Measurements from ENCODE around the gene ICE2. TPM values are rescaled to one million over a fixed set of nuclear protein-coding genes. Genes with fewer than 3 reads are reported as not detected.
A peak's percentile ranks its signal among the peaks of the same experiment; 100 is the strongest.

The ICE2 gene
- total RNA-seq, 1 donor from 2014 or later = 26.5 TPM

DNA sequence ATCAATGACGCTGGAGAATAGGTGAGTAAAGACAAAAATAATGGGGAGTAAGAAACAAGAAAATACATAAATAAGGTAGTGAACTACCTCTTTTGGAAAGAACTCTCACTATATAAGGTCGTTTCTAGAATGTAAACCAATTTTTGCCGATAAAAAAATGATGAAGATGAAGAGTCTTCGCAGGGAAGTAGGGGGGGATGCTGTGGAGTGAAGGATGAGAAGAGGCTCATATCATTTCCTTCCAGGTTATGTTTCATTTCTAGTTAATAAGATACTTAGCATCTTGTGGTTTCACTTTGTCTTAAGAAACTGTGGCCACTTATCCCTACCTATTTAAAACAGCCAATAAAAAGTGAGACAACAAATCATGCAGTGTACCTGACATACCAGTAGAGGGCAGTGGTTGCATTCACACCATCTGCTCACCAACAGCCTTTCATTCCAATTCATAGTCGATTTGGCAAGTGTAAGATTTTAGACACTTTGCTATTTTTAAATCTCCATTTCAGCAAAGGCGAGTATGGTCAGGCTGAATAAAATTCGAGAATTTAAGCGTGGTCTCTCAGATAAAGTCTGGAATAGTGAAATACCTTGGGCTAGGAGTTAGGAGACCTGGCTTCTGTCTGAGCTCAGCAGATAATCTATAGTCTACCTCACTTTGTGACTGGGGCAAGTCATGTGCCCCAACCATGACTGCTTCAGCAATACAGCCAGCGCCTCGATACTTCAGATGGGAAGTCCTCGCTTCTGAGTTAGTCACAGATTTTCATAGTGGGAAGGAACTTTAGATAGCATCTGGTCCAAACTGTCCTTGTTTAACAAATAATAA, 28.9 kb upstream of the ICE2 start:
- Histone ChIP-seq H3K4me2 (ENCODE audit: low read length) (peak overlapping the region; percentile 12), H3K9me3 (ENCODE audit: insufficient read depth, low read depth, low read length) (no peaks in the 10 kb centered on the region), H3K27me3 (ENCODE audit: insufficient read depth, low read length) (no peaks in the 10 kb centered on the region), H3K27ac (ENCODE audit: low read depth, low read length) (no peak overlapping the region), H3K4me3 (ENCODE audit: insufficient read depth, low read depth, low read length) (no peak overlapping the region), H3K4me1 (ENCODE audit: insufficient read depth, low read length) (no peaks in the 10 kb centered on the region), H2AFZ (ENCODE audit: low read depth, low read length) (no peak overlapping the region), H3K9ac (ENCODE audit: low read length) (no peak overlapping the region), H3K36me3 (ENCODE audit: insufficient read depth, low read length) (no peaks in the 10 kb centered on the region), H3K79me2 (ENCODE audit: insufficient read depth, low read length) (no peaks in the 10 kb centered on the region), H4K20me1 (ENCODE audit: insufficient read depth, low read length) (no peaks in the 10 kb centered on the region)
- peaks cover 13% of the 10 kb centered on the region for H3K36me3 Mint-ChIP-seq (ENCODE audit: low read depth, unreplicated experiment)
- peaks cover 7% of the 10 kb centered on the region for H3K4me1 Mint-ChIP-seq (ENCODE audit: low read depth, unreplicated experiment)
- no peaks in the 10 kb centered on the region for H3K9me3 Mint-ChIP-seq (ENCODE audit: unreplicated experiment)
- DNase-seq (ENCODE audit: low read depth) (peak; percentile 45), FAIRE-seq (peak; percentile 98)
- H3K4me3 Mint-ChIP-seq (ENCODE audit: unreplicated experiment) = no peak overlapping the region
- peak overlapping the region; percentile 44 for H3K27ac Mint-ChIP-seq (ENCODE audit: unreplicated experiment)
- H3K27me3 Mint-ChIP-seq (ENCODE audit: low read depth, unreplicated experiment) = no peaks in the 10 kb centered on the region
- TF ChIP-seq, protein P1, sequence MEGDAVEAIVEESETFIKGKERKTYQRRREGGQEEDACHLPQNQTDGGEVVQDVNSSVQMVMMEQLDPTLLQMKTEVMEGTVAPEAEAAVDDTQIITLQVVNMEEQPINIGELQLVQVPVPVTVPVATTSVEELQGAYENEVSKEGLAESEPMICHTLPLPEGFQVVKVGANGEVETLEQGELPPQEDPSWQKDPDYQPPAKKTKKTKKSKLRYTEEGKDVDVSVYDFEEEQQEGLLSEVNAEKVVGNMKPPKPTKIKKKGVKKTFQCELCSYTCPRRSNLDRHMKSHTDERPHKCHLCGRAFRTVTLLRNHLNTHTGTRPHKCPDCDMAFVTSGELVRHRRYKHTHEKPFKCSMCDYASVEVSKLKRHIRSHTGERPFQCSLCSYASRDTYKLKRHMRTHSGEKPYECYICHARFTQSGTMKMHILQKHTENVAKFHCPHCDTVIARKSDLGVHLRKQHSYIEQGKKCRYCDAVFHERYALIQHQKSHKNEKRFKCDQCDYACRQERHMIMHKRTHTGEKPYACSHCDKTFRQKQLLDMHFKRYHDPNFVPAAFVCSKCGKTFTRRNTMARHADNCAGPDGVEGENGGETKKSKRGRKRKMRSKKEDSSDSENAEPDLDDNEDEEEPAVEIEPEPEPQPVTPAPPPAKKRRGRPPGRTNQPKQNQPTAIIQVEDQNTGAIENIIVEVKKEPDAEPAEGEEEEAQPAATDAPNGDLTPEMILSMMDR (IDR thresholded peaks at IDR 0.05; ENCODE audit: insufficient read depth, low read depth, low read length) = peak; percentile 99
- no peak for TF ChIP-seq EZH2 (IDR thresholded peaks at IDR 0.05; ENCODE audit: insufficient read depth, low read length)

DNA sequence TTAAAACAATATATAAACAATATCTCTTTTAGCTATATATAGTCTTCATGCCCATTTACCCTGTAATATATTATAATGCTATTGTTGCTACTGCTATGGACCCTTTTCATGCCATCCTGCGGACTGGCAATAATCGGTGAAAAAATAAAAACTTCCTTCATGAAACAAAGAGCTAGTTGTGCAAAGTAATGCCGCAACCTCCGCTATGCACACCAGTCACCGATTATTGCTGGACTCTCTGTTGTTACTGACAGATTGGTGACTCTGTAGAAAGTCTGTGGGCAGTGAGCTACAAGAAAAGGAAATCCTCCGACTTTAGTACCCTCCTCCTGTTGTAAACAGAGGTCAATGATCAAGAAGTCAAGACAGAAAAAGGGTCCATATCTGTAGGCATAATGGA, 17.9 kb upstream of the ICE2 start:
- no peaks in the 10 kb centered on the region for H3K27me3 ChIP-seq (ENCODE audit: insufficient read depth, low read length)
- no peak for DNase-seq (ENCODE audit: low read depth)
- no peaks in the 10 kb centered on the region for H4K20me1 ChIP-seq (ENCODE audit: insufficient read depth, low read length)
- H3K4me1 Mint-ChIP-seq (ENCODE audit: low read depth, unreplicated experiment) = no peaks in the 10 kb centered on the region
- no peak for TF ChIP-seq EZH2 (IDR thresholded peaks at IDR 0.05; ENCODE audit: insufficient read depth, low read length)
- TF ChIP-seq, protein P1 (IDR thresholded peaks at IDR 0.05; ENCODE audit: insufficient read depth, low read depth, low read length) = no peak
- H3K9me3 Mint-ChIP-seq (ENCODE audit: unreplicated experiment) = no peaks in the 10 kb centered on the region
- no peak overlapping the region for H3K4me2 ChIP-seq (ENCODE audit: low read length)
- no peaks in the 10 kb centered on the region for H3K79me2 ChIP-seq (ENCODE audit: insufficient read depth, low read length)
- no peak overlapping the region for H3K4me3 ChIP-seq (ENCODE audit: insufficient read depth, low read depth, low read length)
- no peaks in the 10 kb centered on the region for H3K36me3 ChIP-seq (ENCODE audit: insufficient read depth, low read length)
- H3K27ac ChIP-seq (ENCODE audit: low read depth, low read length) = no peak overlapping the region
- FAIRE-seq = no peak
- H3K9me3 ChIP-seq (ENCODE audit: insufficient read depth, low read depth, low read length) = no peaks in the 10 kb centered on the region
- no peak overlapping the region for H2AFZ ChIP-seq (ENCODE audit: low read depth, low read length)
- no peak overlapping the region for H3K4me3 Mint-ChIP-seq (ENCODE audit: unreplicated experiment)
- no peak overlapping the region for H3K9ac ChIP-seq (ENCODE audit: low read length)
- H3K4me1 ChIP-seq (ENCODE audit: insufficient read depth, low read length) = no peaks in the 10 kb centered on the region
- peaks cover 3% of the 10 kb centered on the region for H3K36me3 Mint-ChIP-seq (ENCODE audit: low read depth, unreplicated experiment)
- no peaks in the 10 kb centered on the region for H3K27me3 Mint-ChIP-seq (ENCODE audit: low read depth, unreplicated experiment)
- H3K27ac Mint-ChIP-seq (ENCODE audit: unreplicated experiment) = no peak overlapping the region

DNA sequence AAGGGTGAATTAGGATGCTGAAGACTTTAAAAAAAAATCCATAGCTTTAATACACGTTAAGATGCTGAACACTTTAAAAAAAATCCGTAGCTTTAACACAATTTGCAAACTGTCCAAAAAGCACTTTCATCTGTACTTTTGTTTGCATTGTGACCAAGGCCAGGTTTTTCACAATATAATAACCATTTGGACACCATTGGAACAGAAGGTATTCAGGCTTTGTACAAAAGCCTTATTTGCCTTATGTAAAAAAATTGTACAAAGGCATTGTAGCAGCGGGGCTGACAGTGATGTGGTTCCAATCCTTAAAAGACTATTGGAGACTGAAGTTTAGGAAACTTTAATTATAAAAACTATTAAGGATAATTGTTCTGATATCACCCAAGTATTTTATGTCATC, 15.2 kb upstream of the ICE2 start:
- Histone ChIP-seq H3K27ac (ENCODE audit: low read depth, low read length) (no peak overlapping the region), H3K4me2 (ENCODE audit: low read length) (no peak overlapping the region), H3K4me1 (ENCODE audit: insufficient read depth, low read length) (no peaks in the 10 kb centered on the region), H4K20me1 (ENCODE audit: insufficient read depth, low read length) (no peaks in the 10 kb centered on the region), H3K27me3 (ENCODE audit: insufficient read depth, low read length) (no peaks in the 10 kb centered on the region), H2AFZ (ENCODE audit: low read depth, low read length) (no peak overlapping the region), H3K9me3 (ENCODE audit: insufficient read depth, low read depth, low read length) (no peaks in the 10 kb centered on the region), H3K9ac (ENCODE audit: low read length) (no peak overlapping the region), H3K36me3 (ENCODE audit: insufficient read depth, low read length) (no peaks in the 10 kb centered on the region), H3K4me3 (ENCODE audit: insufficient read depth, low read depth, low read length) (no peak overlapping the region), H3K79me2 (ENCODE audit: insufficient read depth, low read length) (no peaks in the 10 kb centered on the region)
- Mint-ChIP-seq H3K27me3 (ENCODE audit: low read depth, unreplicated experiment) (no peaks in the 10 kb centered on the region), H3K4me3 (ENCODE audit: unreplicated experiment) (no peak overlapping the region), H3K36me3 (ENCODE audit: low read depth, unreplicated experiment) (no peaks in the 10 kb centered on the region), H3K27ac (ENCODE audit: unreplicated experiment) (no peak overlapping the region), H3K9me3 (ENCODE audit: unreplicated experiment) (no peaks in the 10 kb centered on the region), H3K4me1 (ENCODE audit: low read depth, unreplicated experiment) (no peaks in the 10 kb centered on the region)
- TF ChIP-seq, protein P1 (IDR thresholded peaks at IDR 0.05; ENCODE audit: insufficient read depth, low read depth, low read length) = no peak
- no peak for TF ChIP-seq EZH2 (IDR thresholded peaks at IDR 0.05; ENCODE audit: insufficient read depth, low read length)
- DNase-seq (ENCODE audit: low read depth) (no peak), FAIRE-seq (no peak)

Data from astrocyte (in vitro differentiated cells and primary cell).